ENCODE measurements around the gene NFASC.

The NFASC gene

DNA sequence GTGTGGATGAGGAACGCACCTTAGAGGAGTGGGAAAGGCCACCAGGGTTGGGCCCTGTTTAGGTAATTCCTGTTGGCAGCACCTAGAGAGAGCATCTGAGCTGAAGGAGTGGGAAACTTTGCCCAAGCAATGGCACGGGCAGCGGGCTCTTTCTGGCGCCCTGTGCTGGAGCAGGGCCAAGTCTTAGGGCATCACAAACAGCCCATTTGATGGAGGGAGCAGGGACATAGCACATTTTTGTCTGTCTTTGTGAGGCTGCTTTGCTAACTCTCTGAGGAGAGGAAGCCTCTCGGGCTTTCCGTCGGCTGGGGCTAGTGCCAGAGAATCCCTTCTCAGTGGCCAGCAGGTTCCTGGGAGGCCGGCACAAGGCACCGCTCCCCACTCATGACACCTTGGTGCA lies 149.8 kb downstream of the NFASC start:
- no peak for DNase-seq (ENCODE audit: low read depth)
- no peak overlapping the region for H3K4me3 ChIP-seq (ENCODE audit: low read depth, low read length)
- TF ChIP-seq, protein P1, sequence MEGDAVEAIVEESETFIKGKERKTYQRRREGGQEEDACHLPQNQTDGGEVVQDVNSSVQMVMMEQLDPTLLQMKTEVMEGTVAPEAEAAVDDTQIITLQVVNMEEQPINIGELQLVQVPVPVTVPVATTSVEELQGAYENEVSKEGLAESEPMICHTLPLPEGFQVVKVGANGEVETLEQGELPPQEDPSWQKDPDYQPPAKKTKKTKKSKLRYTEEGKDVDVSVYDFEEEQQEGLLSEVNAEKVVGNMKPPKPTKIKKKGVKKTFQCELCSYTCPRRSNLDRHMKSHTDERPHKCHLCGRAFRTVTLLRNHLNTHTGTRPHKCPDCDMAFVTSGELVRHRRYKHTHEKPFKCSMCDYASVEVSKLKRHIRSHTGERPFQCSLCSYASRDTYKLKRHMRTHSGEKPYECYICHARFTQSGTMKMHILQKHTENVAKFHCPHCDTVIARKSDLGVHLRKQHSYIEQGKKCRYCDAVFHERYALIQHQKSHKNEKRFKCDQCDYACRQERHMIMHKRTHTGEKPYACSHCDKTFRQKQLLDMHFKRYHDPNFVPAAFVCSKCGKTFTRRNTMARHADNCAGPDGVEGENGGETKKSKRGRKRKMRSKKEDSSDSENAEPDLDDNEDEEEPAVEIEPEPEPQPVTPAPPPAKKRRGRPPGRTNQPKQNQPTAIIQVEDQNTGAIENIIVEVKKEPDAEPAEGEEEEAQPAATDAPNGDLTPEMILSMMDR (IDR thresholded peaks at IDR 0.05; ENCODE audit: control insufficient read depth, extremely low read depth, insufficient read depth) = no peak

DNA sequence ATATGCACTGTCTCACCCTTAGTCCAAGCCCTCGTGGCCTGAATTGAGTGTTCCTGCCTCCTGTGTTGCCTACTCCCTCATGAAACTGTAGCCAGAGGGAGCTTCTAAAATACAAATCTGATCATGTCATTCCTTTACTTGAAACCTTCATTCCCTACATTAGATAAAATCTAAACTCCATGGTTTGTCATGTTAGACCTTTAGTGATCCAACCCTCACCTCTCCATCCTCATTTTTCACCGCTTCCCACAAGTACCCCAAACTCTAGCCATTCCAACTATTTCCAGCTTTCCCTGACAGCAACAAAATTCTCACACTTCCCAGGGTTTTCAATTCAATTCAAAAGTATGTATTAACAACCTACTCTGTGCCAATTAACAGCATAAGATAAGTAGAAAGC lies 154.0 kb downstream of the NFASC start:
- TF ChIP-seq, protein P1 (IDR thresholded peaks at IDR 0.05; ENCODE audit: control insufficient read depth, extremely low read depth, insufficient read depth) = no peak
- H3K4me3 ChIP-seq (ENCODE audit: low read depth, low read length) = no peak overlapping the region
- DNase-seq (ENCODE audit: low read depth) = no peak

DNA sequence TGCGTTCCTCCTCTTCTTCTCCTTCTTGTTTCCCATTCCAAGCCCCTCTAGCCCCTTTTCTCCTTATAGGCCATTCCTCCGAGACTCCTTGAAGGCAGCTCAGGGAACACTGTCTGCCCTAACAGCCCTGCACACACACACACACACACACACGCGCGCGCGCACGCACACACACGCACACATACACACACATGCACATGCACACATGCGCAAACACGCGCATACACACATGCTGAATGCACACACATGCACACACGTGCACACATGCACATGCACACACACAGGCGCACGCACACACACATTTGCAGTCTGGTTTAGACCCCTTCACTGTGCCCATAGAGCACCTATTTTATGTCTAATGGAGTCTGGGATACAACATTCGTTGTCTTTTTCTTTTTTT lies 154.6 kb downstream of the NFASC start:
- DNase-seq (ENCODE audit: low read depth) = no peak
- no peak overlapping the region for H3K4me3 ChIP-seq (ENCODE audit: low read depth, low read length)
- TF ChIP-seq, protein P1 (IDR thresholded peaks at IDR 0.05; ENCODE audit: control insufficient read depth, extremely low read depth, insufficient read depth) = no peak

- DNase-seq (ENCODE audit: low read depth) = no peak
- TF ChIP-seq, protein P1 (IDR thresholded peaks at IDR 0.05; ENCODE audit: control insufficient read depth, extremely low read depth, insufficient read depth) = no peak
- H3K4me3 ChIP-seq (ENCODE audit: low read depth, low read length) = no peak overlapping the region
Measured at GRCh38 chr1:205026181-205026580, 155.5 kb downstream of the NFASC start.

DNA sequence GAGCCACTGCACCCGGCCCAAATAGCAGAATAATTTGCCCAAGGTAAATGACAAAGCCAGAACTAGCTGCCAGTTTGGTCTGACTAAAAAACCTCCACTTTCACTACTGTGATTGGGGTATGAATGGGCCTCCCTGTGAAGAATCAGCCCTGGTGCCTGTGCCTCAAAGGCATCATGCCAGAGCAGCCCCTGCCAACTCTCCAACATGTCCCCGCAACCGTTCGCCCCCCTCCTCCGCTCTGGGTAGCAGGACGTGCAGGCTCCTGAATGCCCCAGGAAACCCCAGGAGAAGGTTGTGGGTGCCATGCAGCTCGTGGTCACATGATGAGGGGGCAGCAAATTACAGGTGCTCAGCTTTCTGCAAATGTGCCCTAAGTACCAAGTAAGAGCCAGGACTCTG lies 157.7 kb downstream of the NFASC start:
- no peak for DNase-seq (ENCODE audit: low read depth)
- no peak overlapping the region for H3K4me3 ChIP-seq (ENCODE audit: low read depth, low read length)
- TF ChIP-seq, protein P1 (IDR thresholded peaks at IDR 0.05; ENCODE audit: control insufficient read depth, extremely low read depth, insufficient read depth) = no peak

DNA sequence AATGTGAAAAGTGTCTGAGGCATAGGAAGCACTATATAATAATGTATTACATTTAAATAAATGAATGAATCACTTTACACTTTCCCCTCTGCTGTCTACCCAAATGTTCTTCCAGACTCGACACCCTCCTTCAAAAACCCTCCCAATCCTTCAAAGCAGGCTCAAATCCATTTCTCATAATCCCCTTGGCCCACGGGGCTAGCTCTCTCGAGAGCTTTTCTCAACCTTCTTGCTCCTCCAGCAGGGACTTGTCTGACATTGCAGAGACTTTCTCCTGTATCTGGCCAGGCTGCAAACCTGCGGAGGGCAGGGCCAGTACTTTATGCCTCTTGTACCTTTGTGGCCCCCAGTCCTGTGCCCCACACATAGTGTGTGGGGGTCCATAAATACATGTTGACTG lies 158.3 kb downstream of the NFASC start:
- TF ChIP-seq, protein P1 (IDR thresholded peaks at IDR 0.05; ENCODE audit: control insufficient read depth, extremely low read depth, insufficient read depth) = no peak
- H3K4me3 ChIP-seq (ENCODE audit: low read depth, low read length) = no peak overlapping the region
- no peak for DNase-seq (ENCODE audit: low read depth)

GRCh38 chr1:205030241-205030640 lies 159.6 kb downstream of the NFASC start:
- TF ChIP-seq, protein P1 (IDR thresholded peaks at IDR 0.05; ENCODE audit: control insufficient read depth, extremely low read depth, insufficient read depth) = no peak
- H3K4me3 ChIP-seq (ENCODE audit: low read depth, low read length) = no peak overlapping the region
- DNase-seq (ENCODE audit: low read depth) = no peak

All from LNCaP clone FGC (cell line).